Vagina (tissue), 2 donors: ENCODE results near the gene TNIP2. TPM values are rescaled to one million over a fixed set of nuclear protein-coding genes. Genes with fewer than 3 reads are reported as not detected.
"Not testable (repeated sequence)": the region's sequence is repeated elsewhere in the genome, so short reads cannot be mapped to it uniquely, and the experiment has no call there.

Source experiments
- DNase-seq, 2 donors: peaks; one replicate each; pipeline ENCODE4 v3.0.0-alpha.2; 2017; ENCODE audit errors: extremely low spot score in 2 of 2
- H3K27ac ChIP-seq: fragments of 200-600 bp; sonication (generic); one replicate; pipeline ENCODE4 v1.5.1; 2019
- H3K27me3 ChIP-seq: fragments of 200-600 bp; sonication (generic); one replicate; pipeline ENCODE4 v1.5.1; 2019
- H3K36me3 ChIP-seq, 2 donors: fragments of 200-600 bp; sonication (generic); one replicate each; pipeline ENCODE4 v1.5.1; 2017 to 2019
- H3K4me1 ChIP-seq: fragments of 200-600 bp; sonication (generic); one replicate; pipeline ENCODE4 v1.5.1; 2019
- H3K4me3 ChIP-seq, 2 donors: fragments of 200-600 bp; sonication (generic); 1 replicate in 1 of 2; 2 replicates in 1 of 2; pipeline ENCODE4 v1.5.1; 2016 to 2019
- H3K9me3 ChIP-seq: fragments of 200-600 bp; sonication (generic); one replicate; pipeline ENCODE4 v1.5.1; 2019
- CTCF ChIP-seq, 3 experiments: fragments of 450-650 bp in 2 of 3; fragments of 200-600 bp in 1 of 3; sonication (generic) in 1 of 3; IDR thresholded peaks; one replicate each; pipeline ENCODE4 v1.5.1; 2017 to 2019; ENCODE audit warnings: antibody characterized with exemption in 3 of 3, mild to moderate bottlenecking in 2 of 3, moderate library complexity in 2 of 3
- POLR2A ChIP-seq, 2 donors: fragments of 450-650 bp; IDR thresholded peaks; one replicate each; pipeline ENCODE4 v1.6.1; 2017; ENCODE audit warnings: antibody characterized with exemption in 2 of 2, mild to moderate bottlenecking in 2 of 2, moderate library complexity in 2 of 2
- POLR2AphosphoS5 ChIP-seq, 2 donors: sonication (generic); formaldehyde crosslinking; IDR thresholded peaks; one replicate each; pipeline ENCODE4 v1.9.0; 2017; ENCODE audit warnings: antibody characterized with exemption in 2 of 2, mild to moderate bottlenecking in 2 of 2, low read depth in 1 of 2; ENCODE audit not compliant: insufficient read depth in 1 of 2
- intact Hi-C: fragments of 100-400 bp; cut with DNase I; formaldehyde crosslinking; loops from one replicate; pipeline ENCODE4 v1.15.1; 2023
- total RNA-seq: library from RNA; depleted of rRNA; stranded (reverse); fragments of >200 nt; gene quantifications from one replicate; pipeline ENCODE4 v1.2.3, GENCODE V29; 2016

Gene TNIP2
- total RNA-seq, 1 donor from 2014 or later: 57.0 TPM

GRCh38 chr4:2763511-2763967 is 7.4 kb upstream of the TNIP2 start:
- TF ChIP-seq POLR2A (IDR thresholded peaks at IDR 0.05) (no peak), CTCF (IDR thresholded peaks at IDR 0.05) (no peak), POLR2AphosphoS5 (IDR thresholded peaks at IDR 0.05; ENCODE audit: insufficient read depth in 1 of 2, low read depth in 1 of 2) (no peak)
- peak overlapping the region; percentile 46 to 56 for H3K4me3 ChIP-seq
- peak overlapping the region; percentile 65 for H3K27ac ChIP-seq
- H3K4me1 ChIP-seq: no peaks in the 10 kb centered on the region
- no peaks in the 10 kb centered on the region for H3K36me3 ChIP-seq
- no peaks in the 10 kb centered on the region for H3K9me3 ChIP-seq
- DNase-seq: peak in 1 of 2 donors; percentile 88
- no peaks in the 10 kb centered on the region for H3K27me3 ChIP-seq
- intact Hi-C loops: loop anchor here (10.0 kb wide), 1 partner anchor 81 kb away; the partner anchor contains the start of gene ADD1

GRCh38 chr4:2762486-2763370 is 6.6 kb upstream of the TNIP2 start:
- H3K4me3 ChIP-seq, H3K4me1 ChIP-seq, H3K27ac ChIP-seq, DNase-seq, H3K9me3 ChIP-seq, H3K36me3 ChIP-seq, H3K27me3 ChIP-seq: not testable (repeated sequence)
- intact Hi-C loops: loop anchor here (10.0 kb wide), 1 partner anchor 82 kb away; the partner anchor contains the start of gene ADD1

GRCh38 chr4:2762048-2762447 is 5.9 kb upstream of the TNIP2 start:
- intact Hi-C loops: loop anchor here (10.0 kb wide), 1 partner anchor 83 kb away; the partner anchor contains the start of gene ADD1
- Histone ChIP-seq H3K4me1 (no peaks in the 10 kb centered on the region), H3K4me3 (no peak overlapping the region)

GRCh38 chr4:2761035-2761923 is 5.1 kb upstream of the TNIP2 start:
- intact Hi-C loops: loop anchor here (10.0 kb wide), 1 partner anchor 84 kb away; the partner anchor contains the start of gene ADD1
- H3K36me3 ChIP-seq: no peaks in the 10 kb centered on the region
- DNase-seq: peak in 1 of 2 donors; percentile 85
- H3K27me3 ChIP-seq: no peaks in the 10 kb centered on the region
- H3K4me1 ChIP-seq: peaks cover 5% of the 10 kb centered on the region
- H3K4me3 ChIP-seq: no peak overlapping the region
- H3K9me3 ChIP-seq: no peaks in the 10 kb centered on the region
- TF ChIP-seq POLR2AphosphoS5 (IDR thresholded peaks at IDR 0.05; ENCODE audit: insufficient read depth in 1 of 2, low read depth in 1 of 2) (no peak), POLR2A (IDR thresholded peaks at IDR 0.05) (no peak), CTCF (IDR thresholded peaks at IDR 0.05) (no peak)
- no peak overlapping the region for H3K27ac ChIP-seq

More at GRCh38 chr4:2762048-2762447, 5.9 kb upstream of the TNIP2 start:
- Histone ChIP-seq H3K27me3 (no peaks in the 10 kb centered on the region), H3K27ac (no peak overlapping the region), H3K9me3 (no peaks in the 10 kb centered on the region), H3K36me3 (no peaks in the 10 kb centered on the region)
- no peak for TF ChIP-seq POLR2A (IDR thresholded peaks at IDR 0.05)
- no peak for TF ChIP-seq CTCF (IDR thresholded peaks at IDR 0.05)
- no peak for TF ChIP-seq POLR2AphosphoS5 (IDR thresholded peaks at IDR 0.05; ENCODE audit: insufficient read depth in 1 of 2, low read depth in 1 of 2)
- DNase-seq: no peak

GRCh38 chr4:2757426-2757825 is 1.3 kb upstream of the TNIP2 start:
- intact Hi-C loops: loop anchor here (10.0 kb wide), 1 partner anchor 177 kb away; no protein-coding TSS in a partner anchor
- peaks cover 36% of the 10 kb centered on the region for H3K4me1 ChIP-seq
- TF ChIP-seq CTCF (IDR thresholded peaks at IDR 0.05) (no peak), POLR2A (IDR thresholded peaks at IDR 0.05) (no peak), POLR2AphosphoS5 (IDR thresholded peaks at IDR 0.05; ENCODE audit: insufficient read depth in 1 of 2, low read depth in 1 of 2) (no peak)
- no peak overlapping the region for H3K4me3 ChIP-seq
- peak overlapping the region; percentile 60 for H3K27ac ChIP-seq
- no peaks in the 10 kb centered on the region for H3K36me3 ChIP-seq
- no peaks in the 10 kb centered on the region for H3K27me3 ChIP-seq
- no peaks in the 10 kb centered on the region for H3K9me3 ChIP-seq
- peak in 1 of 2 donors; percentile 86 for DNase-seq
